DOHH2 (cell line): ENCODE data around the gene GPANK1.

Experiments used
- CTCF ChIP-seq: fragments of 200-600 bp; sonication (generic); IDR thresholded peaks from one replicate; pipeline ENCODE4 v1.5.1; 2014; ENCODE audit warnings: antibody characterized with exemption, mild to moderate bottlenecking, low read depth, low read length; ENCODE audit not compliant: poor library complexity, severe bottlenecking
- EZH2phosphoT487 ChIP-seq: fragments of 200-600 bp; sonication (generic); IDR thresholded peaks from 2 replicates; pipeline ENCODE4 v1.6.1; 2017; ENCODE audit warnings: borderline replicate concordance, mild to moderate bottlenecking, antibody characterized with exemption, low read length, moderate library complexity, mixed read lengths

GRCh38 chr6:31661262-31662123 lies 3.3 kb downstream of the GPANK1 start:
- TF ChIP-seq EZH2phosphoT487 = no peak
- peak; percentile 11 for TF ChIP-seq CTCF
